HepG2 (cell line): ENCODE data around the gene DSC3. TPM values are rescaled to one million over a fixed set of nuclear protein-coding genes. Genes with fewer than 3 reads are reported as not detected.

Experiments used
- ATAC-seq: fragments of 200-7000 bp; cut with Tn5 transposase; 3 replicates; pipeline ENCODE4 v1.9.1; 2020; ENCODE audit warnings: mild to moderate bottlenecking, moderate library complexity
- BruUV-seq: library from RNA; stranded (reverse); fragments of 400-500 nt; replicated peaks from 2 replicates; lab custom pipeline; 2021; lab: Mats Ljungman, UMichigan
- CTCF ChIA-PET: fragments of 300-600 bp; formaldehyde crosslinking; extraction: SDS; loops from one replicate; lab custom pipeline; 2021; ENCODE audit warnings: low total read pairs, inconsistent platforms, low intra/inter-chr PET ratio; lab: Yijun Ruan, JAX
- POLR2A ChIA-PET: fragments of 350-600 bp; sonication (Branson Sonifier 250); formaldehyde crosslinking; loops from one replicate; lab custom pipeline; 2020; ENCODE audit warnings: antibody characterized with exemption, inconsistent platforms; lab: Yijun Ruan, JAX
- DNase-seq: peaks from one replicate; pipeline ENCODE4 v3.0.0-alpha.2; 2015; ENCODE audit warnings: low spot score
- FAIRE-seq: peaks from 3 replicates; lab custom pipeline; 2011; peaks lifted over from hg19 to GRCh38; lab: Jason Lieb, UNC
- H2AFZ ChIP-seq: one replicate; pipeline ENCODE4 v1.6.1; 2011; ENCODE audit warnings: low read length, inconsistent platforms
- H3K27ac ChIP-seq: fragments of 300-600 bp; 3 replicates; pipeline ENCODE4 v1.8.0; 2011; ENCODE audit warnings: mixed run types, mild to moderate bottlenecking, mixed read lengths, low read length, inconsistent platforms; ENCODE audit not compliant: insufficient read depth; ENCODE audit errors: extremely low read length
- H3K27me3 ChIP-seq, 2 experiments: fragments of 200-600 bp in 1 of 2; 2 replicates in 1 of 2; 3 replicates in 1 of 2; pipeline versions ENCODE4 v1.6.0 to v1.8.0; 2011; ENCODE audit warnings: low read length in 2 of 2, mild to moderate bottlenecking in 2 of 2, moderate library complexity in 2 of 2, inconsistent platforms in 1 of 2; ENCODE audit not compliant: insufficient read depth in 2 of 2, control insufficient read depth in 1 of 2
- H3K36me3 ChIP-seq, 2 experiments: fragments of 200-600 bp in 1 of 2; replicated peaks in 1 of 2; 2 replicates in 1 of 2; 3 replicates in 1 of 2; pipeline versions ENCODE4 v1.5.1 to v1.8.0; 2011; ENCODE audit warnings: low read length in 2 of 2, inconsistent platforms in 1 of 2; ENCODE audit not compliant: insufficient read depth in 2 of 2, control insufficient read depth in 1 of 2
- H3K4me1 ChIP-seq: 2 replicates; pipeline ENCODE4 v1.5.1; 2012; ENCODE audit warnings: low read length, inconsistent platforms; ENCODE audit not compliant: insufficient read depth
- H3K4me2 ChIP-seq: 2 replicates; pipeline ENCODE4 v1.6.0; 2011; ENCODE audit warnings: low read depth, low read length, inconsistent platforms
- H3K4me3 ChIP-seq, 3 experiments: fragments of 200-600 bp in 1 of 3; sonication (generic), shearing (Covaris generic) in 1 of 3; replicated peaks in 1 of 3; 2 replicates each; pipeline ENCODE4 v1.5.1; 2011 to 2016; ENCODE audit warnings: low read length in 3 of 3, inconsistent platforms in 2 of 3, low read depth in 2 of 3, mild to moderate bottlenecking in 2 of 3, control low read depth in 1 of 3, mixed read lengths in 1 of 3; ENCODE audit not compliant: insufficient read depth in 1 of 3
- H3K79me2 ChIP-seq: one replicate; pipeline ENCODE4 v1.6.1; 2011; ENCODE audit warnings: low read length, inconsistent platforms; ENCODE audit not compliant: insufficient read depth
- H3K9ac ChIP-seq: 2 replicates; pipeline ENCODE4 v1.6.0; 2011; ENCODE audit warnings: mild to moderate bottlenecking, low read depth, low read length, inconsistent platforms; ENCODE audit not compliant: insufficient read depth
- H3K9me3 ChIP-seq: 2 replicates; pipeline ENCODE4 v1.5.1; 2012; ENCODE audit warnings: mild to moderate bottlenecking, low read length
- H4K20me1 ChIP-seq: 2 replicates; pipeline ENCODE4 v1.6.0; 2011; ENCODE audit warnings: inconsistent platforms, mild to moderate bottlenecking, low read length, moderate library complexity; ENCODE audit not compliant: insufficient read depth
- CEBPG ChIP-seq: IDR thresholded peaks from 2 replicates; pipeline ENCODE4 v1.6.1; 2016
- HNF4A ChIP-seq: sonication (generic); formaldehyde crosslinking; IDR thresholded peaks from 2 replicates; pipeline ENCODE4 v1.4.0; 2020; ENCODE audit warnings: missing genetic modification reagents
- HNF4G ChIP-seq, 2 experiments: sonication (generic) in 1 of 2; formaldehyde crosslinking in 1 of 2; IDR thresholded peaks; 2 replicates each; pipeline versions ENCODE4 v1.4.0 to v1.6.1; 2011 to 2020; ENCODE audit warnings: borderline replicate concordance in 2 of 2, low read depth in 2 of 2, mild to moderate bottlenecking in 2 of 2, low read length in 1 of 2, missing genetic modification reagents in 1 of 2, moderate library complexity in 1 of 2
- MXI1 ChIP-seq: IDR thresholded peaks from 3 replicates; pipeline ENCODE4 v1.6.1; 2012; ENCODE audit warnings: low read depth, low read length, inconsistent platforms, borderline replicate concordance
- SALL1 ChIP-seq: sonication (generic); formaldehyde crosslinking; IDR thresholded peaks from 2 replicates; pipeline ENCODE4 v1.8.0; 2022; ENCODE audit warnings: mild to moderate bottlenecking, missing genetic modification reagents
- SPEN ChIP-seq: sonication (generic); formaldehyde crosslinking; IDR thresholded peaks from 2 replicates; pipeline ENCODE4 v1.5.1; 2020; ENCODE audit warnings: low read depth, mild to moderate bottlenecking, missing genetic modification reagents
- ZNF263 ChIP-seq: sonication (generic); formaldehyde crosslinking; IDR thresholded peaks from 2 replicates; pipeline ENCODE4 v1.4.0; 2020; ENCODE audit warnings: missing genetic modification reagents
- WGBS: methylation state at CpG from one replicate; pipeline ENCODE4 v1.1.6; 2017; ENCODE audit warnings: low lambda C conversion rate; 5-methylcytosine and 5-hydroxymethylcytosine counted together
- in situ Hi-C: cut with HindIII; loops from 2 replicates; pipeline ENCODE4 v1.10.0; 2017; ENCODE audit warnings: low pct_unique_long_range_greater_than_20kb; ENCODE audit not compliant: extremely low pct_ligation_motif_present
- intact Hi-C: fragments of 100-400 bp; cut with micrococcal nuclease; formaldehyde crosslinking; loops from one replicate; pipeline ENCODE4 v1.10.0; 2022; ENCODE audit not compliant: unreplicated experiment
- polyA plus RNA-seq, 8 experiments: library from polyadenylated mRNA; depleted of rRNA in 3 of 8; stranded (reverse) in 7 of 8; unstranded in 1 of 8; fragments of >200 nt; fragmentation: Illumina TruSeq in 4 of 8; extraction: Trizol in 4 of 8; gene quantifications; 2 replicates each; pipeline versions ENCODE4 v1.2.1 to v1.2.3, GENCODE V29; 2011 to 2016; ENCODE audit warnings: low read depth in 4 of 8, missing spikeins in 1 of 8, mixed read lengths in 1 of 8; ENCODE audit not compliant: insufficient read depth in 1 of 8
- total RNA-seq, 5 experiments: library from RNA; depleted of rRNA; stranded (reverse); fragments of >200 nt; fragmentation: Illumina TruSeq; extraction: Trizol; gene quantifications; 2 replicates each; pipeline ENCODE4 v1.2.3, GENCODE V29; 2016; ENCODE audit warnings: low read depth in 1 of 5
- TF ChIP-seq, protein P1 (sequence below): sonication (generic); formaldehyde crosslinking; IDR thresholded peaks from 2 replicates; pipeline ENCODE4 v1.5.1; 2020; ENCODE audit warnings: mild to moderate bottlenecking, missing genetic modification reagents, borderline replicate concordance
- TF ChIP-seq, protein P2 (sequence below): sonication (generic); formaldehyde crosslinking; IDR thresholded peaks from 2 replicates; pipeline ENCODE4 v1.9.0; 2022; ENCODE audit warnings: low read depth, missing genetic modification reagents
- TF ChIP-seq, protein P3 (sequence below): sonication (generic); formaldehyde crosslinking; IDR thresholded peaks from 2 replicates; pipeline ENCODE4 v1.9.0; 2022; ENCODE audit warnings: missing genetic modification reagents, mild to moderate bottlenecking, borderline replicate concordance
- TF ChIP-seq, protein P4 (sequence below): sonication (generic); formaldehyde crosslinking; conservative IDR thresholded peaks from 2 replicates; pipeline ENCODE4 v1.4.0; 2020; ENCODE audit warnings: mild to moderate bottlenecking, missing genetic modification reagents, moderate library complexity

DSC3 gene
- total and polyA plus RNA-seq, 2 of the 13 experiments (the other 11 are each of a cell fraction or from before 2014, with no cell fraction given): 0.05 to 0.38 TPM

DNA sequence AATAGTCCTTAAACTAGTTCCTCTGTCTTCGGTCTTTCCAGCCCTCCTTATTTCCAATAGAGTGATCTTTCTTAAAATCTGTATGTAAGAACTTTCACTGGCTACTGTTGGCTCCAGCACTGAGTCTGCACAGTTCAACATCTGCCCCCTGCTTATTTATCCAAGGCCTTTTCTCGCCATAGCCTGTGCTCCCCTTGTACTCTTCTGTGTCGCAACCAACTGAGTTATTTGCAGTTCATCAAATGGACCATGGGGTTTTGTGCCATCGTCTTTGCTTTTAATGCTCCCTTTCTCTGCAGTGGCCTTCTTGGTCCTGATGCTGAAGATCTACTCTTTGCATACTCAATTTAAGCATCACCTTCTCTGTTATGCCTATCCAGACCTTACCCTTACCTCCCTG, 77.3 kb downstream of the DSC3 start:
- Histone ChIP-seq H3K4me1 (peaks cover 7% of the 10 kb centered on the region; the same call in 1 of the 2 replicates), H3K27me3 (no peaks in the 10 kb centered on the region; a peak in 1 of 5 replicates), H2AFZ (no peak overlapping the region), H4K20me1 (no peaks in the 10 kb centered on the region), H3K27ac (no peak overlapping the region), H3K9ac (no peak overlapping the region), H3K36me3 (no peaks in the 10 kb centered on the region), H3K79me2 (no peaks in the 10 kb centered on the region), H3K4me2 (no peak overlapping the region), H3K9me3 (no peaks in the 10 kb centered on the region), H3K4me3 (no peak overlapping the region)
- peak; percentile 97 for ATAC-seq
- ChIA-PET POLR2A (no interaction called here), CTCF (no interaction called here)
- in situ Hi-C loops: no loop called here
- no TSS peak for BruUV-seq
- 5% methylated on average over 4 of the region's 4 CpGs for WGBS
- intact Hi-C loops: no loop called here
- peak; percentile 37 for FAIRE-seq
- peak; percentile 28 for DNase-seq
- no peak for TF ChIP-seq MXI1
- TF ChIP-seq, protein P1, sequence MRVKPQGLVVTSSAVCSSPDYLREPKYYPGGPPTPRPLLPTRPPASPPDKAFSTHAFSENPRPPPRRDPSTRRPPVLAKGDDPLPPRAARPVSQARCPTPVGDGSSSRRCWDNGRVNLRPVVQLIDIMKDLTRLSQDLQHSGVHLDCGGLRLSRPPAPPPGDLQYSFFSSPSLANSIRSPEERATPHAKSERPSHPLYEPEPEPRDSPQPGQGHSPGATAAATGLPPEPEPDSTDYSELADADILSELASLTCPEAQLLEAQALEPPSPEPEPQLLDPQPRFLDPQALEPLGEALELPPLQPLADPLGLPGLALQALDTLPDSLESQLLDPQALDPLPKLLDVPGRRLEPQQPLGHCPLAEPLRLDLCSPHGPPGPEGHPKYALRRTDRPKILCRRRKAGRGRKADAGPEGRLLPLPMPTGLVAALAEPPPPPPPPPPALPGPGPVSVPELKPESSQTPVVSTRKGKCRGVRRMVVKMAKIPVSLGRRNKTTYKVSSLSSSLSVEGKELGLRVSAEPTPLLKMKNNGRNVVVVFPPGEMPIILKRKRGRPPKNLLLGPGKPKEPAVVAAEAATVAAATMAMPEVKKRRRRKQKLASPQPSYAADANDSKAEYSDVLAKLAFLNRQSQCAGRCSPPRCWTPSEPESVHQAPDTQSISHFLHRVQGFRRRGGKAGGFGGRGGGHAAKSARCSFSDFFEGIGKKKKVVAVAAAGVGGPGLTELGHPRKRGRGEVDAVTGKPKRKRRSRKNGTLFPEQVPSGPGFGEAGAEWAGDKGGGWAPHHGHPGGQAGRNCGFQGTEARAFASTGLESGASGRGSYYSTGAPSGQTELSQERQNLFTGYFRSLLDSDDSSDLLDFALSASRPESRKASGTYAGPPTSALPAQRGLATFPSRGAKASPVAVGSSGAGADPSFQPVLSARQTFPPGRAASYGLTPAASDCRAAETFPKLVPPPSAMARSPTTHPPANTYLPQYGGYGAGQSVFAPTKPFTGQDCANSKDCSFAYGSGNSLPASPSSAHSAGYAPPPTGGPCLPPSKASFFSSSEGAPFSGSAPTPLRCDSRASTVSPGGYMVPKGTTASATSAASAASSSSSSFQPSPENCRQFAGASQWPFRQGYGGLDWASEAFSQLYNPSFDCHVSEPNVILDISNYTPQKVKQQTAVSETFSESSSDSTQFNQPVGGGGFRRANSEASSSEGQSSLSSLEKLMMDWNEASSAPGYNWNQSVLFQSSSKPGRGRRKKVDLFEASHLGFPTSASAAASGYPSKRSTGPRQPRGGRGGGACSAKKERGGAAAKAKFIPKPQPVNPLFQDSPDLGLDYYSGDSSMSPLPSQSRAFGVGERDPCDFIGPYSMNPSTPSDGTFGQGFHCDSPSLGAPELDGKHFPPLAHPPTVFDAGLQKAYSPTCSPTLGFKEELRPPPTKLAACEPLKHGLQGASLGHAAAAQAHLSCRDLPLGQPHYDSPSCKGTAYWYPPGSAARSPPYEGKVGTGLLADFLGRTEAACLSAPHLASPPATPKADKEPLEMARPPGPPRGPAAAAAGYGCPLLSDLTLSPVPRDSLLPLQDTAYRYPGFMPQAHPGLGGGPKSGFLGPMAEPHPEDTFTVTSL (CRISPR knock-in tag): peak; percentile 33; the same call in 1 of the 2 replicates
- no peak for TF ChIP-seq SPEN (CRISPR knock-in tag)
- TF ChIP-seq, protein P2, sequence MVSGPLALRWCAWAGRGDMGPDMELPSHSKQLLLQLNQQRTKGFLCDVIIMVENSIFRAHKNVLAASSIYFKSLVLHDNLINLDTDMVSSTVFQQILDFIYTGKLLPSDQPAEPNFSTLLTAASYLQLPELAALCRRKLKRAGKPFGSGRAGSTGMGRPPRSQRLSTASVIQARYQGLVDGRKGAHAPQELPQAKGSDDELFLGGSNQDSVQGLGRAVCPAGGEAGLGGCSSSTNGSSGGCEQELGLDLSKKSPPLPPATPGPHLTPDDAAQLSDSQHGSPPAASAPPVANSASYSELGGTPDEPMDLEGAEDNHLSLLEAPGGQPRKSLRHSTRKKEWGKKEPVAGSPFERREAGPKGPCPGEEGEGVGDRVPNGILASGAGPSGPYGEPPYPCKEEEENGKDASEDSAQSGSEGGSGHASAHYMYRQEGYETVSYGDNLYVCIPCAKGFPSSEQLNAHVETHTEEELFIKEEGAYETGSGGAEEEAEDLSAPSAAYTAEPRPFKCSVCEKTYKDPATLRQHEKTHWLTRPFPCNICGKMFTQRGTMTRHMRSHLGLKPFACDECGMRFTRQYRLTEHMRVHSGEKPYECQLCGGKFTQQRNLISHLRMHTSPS (CRISPR knock-in tag): no peak
- 0 out of 2 replicates have a peak, but pooled peaks have one; percentile 25 for TF ChIP-seq HNF4G (IDR thresholded peaks at IDR 0.05; ENCODE audit: borderline replicate concordance, low read depth, low read length)
- no peak for TF ChIP-seq HNF4G (CRISPR knock-in tag; IDR thresholded peaks at IDR 0.05; ENCODE audit: borderline replicate concordance, low read depth)
- TF ChIP-seq, protein P3, sequence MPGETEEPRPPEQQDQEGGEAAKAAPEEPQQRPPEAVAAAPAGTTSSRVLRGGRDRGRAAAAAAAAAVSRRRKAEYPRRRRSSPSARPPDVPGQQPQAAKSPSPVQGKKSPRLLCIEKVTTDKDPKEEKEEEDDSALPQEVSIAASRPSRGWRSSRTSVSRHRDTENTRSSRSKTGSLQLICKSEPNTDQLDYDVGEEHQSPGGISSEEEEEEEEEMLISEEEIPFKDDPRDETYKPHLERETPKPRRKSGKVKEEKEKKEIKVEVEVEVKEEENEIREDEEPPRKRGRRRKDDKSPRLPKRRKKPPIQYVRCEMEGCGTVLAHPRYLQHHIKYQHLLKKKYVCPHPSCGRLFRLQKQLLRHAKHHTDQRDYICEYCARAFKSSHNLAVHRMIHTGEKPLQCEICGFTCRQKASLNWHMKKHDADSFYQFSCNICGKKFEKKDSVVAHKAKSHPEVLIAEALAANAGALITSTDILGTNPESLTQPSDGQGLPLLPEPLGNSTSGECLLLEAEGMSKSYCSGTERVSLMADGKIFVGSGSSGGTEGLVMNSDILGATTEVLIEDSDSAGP (CRISPR knock-in tag): no peak
- TF ChIP-seq, protein P4, sequence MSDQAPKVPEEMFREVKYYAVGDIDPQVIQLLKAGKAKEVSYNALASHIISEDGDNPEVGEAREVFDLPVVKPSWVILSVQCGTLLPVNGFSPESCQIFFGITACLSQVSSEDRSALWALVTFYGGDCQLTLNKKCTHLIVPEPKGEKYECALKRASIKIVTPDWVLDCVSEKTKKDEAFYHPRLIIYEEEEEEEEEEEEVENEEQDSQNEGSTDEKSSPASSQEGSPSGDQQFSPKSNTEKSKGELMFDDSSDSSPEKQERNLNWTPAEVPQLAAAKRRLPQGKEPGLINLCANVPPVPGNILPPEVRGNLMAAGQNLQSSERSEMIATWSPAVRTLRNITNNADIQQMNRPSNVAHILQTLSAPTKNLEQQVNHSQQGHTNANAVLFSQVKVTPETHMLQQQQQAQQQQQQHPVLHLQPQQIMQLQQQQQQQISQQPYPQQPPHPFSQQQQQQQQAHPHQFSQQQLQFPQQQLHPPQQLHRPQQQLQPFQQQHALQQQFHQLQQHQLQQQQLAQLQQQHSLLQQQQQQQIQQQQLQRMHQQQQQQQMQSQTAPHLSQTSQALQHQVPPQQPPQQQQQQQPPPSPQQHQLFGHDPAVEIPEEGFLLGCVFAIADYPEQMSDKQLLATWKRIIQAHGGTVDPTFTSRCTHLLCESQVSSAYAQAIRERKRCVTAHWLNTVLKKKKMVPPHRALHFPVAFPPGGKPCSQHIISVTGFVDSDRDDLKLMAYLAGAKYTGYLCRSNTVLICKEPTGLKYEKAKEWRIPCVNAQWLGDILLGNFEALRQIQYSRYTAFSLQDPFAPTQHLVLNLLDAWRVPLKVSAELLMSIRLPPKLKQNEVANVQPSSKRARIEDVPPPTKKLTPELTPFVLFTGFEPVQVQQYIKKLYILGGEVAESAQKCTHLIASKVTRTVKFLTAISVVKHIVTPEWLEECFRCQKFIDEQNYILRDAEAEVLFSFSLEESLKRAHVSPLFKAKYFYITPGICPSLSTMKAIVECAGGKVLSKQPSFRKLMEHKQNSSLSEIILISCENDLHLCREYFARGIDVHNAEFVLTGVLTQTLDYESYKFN (CRISPR knock-in tag): 0 out of 2 replicates have a peak, but pooled peaks have one; percentile 27
- 0 out of 2 replicates have a peak, but pooled peaks have one; percentile 35 for TF ChIP-seq SALL1 (CRISPR knock-in tag)
- TF ChIP-seq CEBPG (CRISPR knock-in tag): peak; percentile 76
- TF ChIP-seq ZNF263 (CRISPR knock-in tag): peak; percentile 47; the same call in 1 of the 2 replicates
- TF ChIP-seq HNF4A: peak; percentile 70
